Gastroesophageal sphincter (tissue), 3 donors: ENCODE data around the gene NUP42.

Experiments
- POLR2A ChIP-seq, 2 donors: fragments of 450-650 bp; IDR thresholded peaks; one replicate each; pipeline ENCODE4 v1.6.1; 2017; ENCODE audit warnings: antibody characterized with exemption in 2 of 2, mild to moderate bottlenecking in 2 of 2, moderate library complexity in 1 of 2
- TF ChIP-seq, protein P1 (sequence below), 4 experiments: fragments of 200-600 bp in 2 of 4; fragments of 450-650 bp in 2 of 4; sonication (generic) in 1 of 4; IDR thresholded peaks; one replicate each; pipeline ENCODE4 v1.5.1; 2017 to 2019; ENCODE audit warnings: antibody characterized with exemption in 4 of 4, mild to moderate bottlenecking in 2 of 4, moderate library complexity in 2 of 4

DNA sequence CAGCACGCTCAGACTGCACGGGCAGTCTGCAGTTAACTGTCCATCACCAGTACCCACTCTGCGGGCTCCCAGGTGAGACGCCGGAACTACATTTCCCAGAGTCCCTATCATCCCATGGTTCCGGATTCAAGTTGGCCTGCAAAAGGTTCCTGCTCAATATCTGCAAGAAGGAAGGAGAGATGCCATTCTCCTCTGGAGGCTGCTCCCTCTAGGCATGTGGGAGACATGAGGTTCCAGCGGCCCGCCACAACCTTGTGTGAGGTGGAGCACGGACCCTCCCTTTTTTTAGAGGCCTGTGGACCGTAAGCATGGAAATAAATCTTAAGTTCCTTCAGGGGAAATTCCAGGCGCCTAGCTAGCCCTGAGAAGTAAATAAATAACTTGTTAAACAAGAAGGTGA, 29.7 kb downstream of the NUP42 start:
- TF ChIP-seq, protein P1, sequence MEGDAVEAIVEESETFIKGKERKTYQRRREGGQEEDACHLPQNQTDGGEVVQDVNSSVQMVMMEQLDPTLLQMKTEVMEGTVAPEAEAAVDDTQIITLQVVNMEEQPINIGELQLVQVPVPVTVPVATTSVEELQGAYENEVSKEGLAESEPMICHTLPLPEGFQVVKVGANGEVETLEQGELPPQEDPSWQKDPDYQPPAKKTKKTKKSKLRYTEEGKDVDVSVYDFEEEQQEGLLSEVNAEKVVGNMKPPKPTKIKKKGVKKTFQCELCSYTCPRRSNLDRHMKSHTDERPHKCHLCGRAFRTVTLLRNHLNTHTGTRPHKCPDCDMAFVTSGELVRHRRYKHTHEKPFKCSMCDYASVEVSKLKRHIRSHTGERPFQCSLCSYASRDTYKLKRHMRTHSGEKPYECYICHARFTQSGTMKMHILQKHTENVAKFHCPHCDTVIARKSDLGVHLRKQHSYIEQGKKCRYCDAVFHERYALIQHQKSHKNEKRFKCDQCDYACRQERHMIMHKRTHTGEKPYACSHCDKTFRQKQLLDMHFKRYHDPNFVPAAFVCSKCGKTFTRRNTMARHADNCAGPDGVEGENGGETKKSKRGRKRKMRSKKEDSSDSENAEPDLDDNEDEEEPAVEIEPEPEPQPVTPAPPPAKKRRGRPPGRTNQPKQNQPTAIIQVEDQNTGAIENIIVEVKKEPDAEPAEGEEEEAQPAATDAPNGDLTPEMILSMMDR (IDR thresholded peaks at IDR 0.05), result no peak
- no peak for TF ChIP-seq POLR2A (IDR thresholded peaks at IDR 0.05)
